IPS-20b (cell line): Measurements from ENCODE around the gene TMEM259.

Experiments
- H3K27ac ChIP-seq: one replicate; pipeline ENCODE4 v1.5.1; 2013; ENCODE audit warnings: low read length
- H3K27me3 ChIP-seq: 2 replicates; pipeline ENCODE4 v1.6.1; 2013; ENCODE audit warnings: mild to moderate bottlenecking, low read length, inconsistent platforms; ENCODE audit not compliant: insufficient read depth
- H3K36me3 ChIP-seq: 2 replicates; pipeline ENCODE4 v1.6.1; 2013; ENCODE audit warnings: low read depth, mild to moderate bottlenecking, inconsistent platforms, low read length, moderate library complexity; ENCODE audit not compliant: insufficient read depth
- H3K4me1 ChIP-seq: 2 replicates; pipeline ENCODE4 v1.6.1; 2013; ENCODE audit warnings: mild to moderate bottlenecking, control low read depth, inconsistent platforms, low read length, moderate library complexity; ENCODE audit not compliant: insufficient read depth
- H3K4me3 ChIP-seq: 2 replicates; pipeline ENCODE4 v1.5.1; 2013; ENCODE audit warnings: mild to moderate bottlenecking, low read length, inconsistent platforms
- H3K9ac ChIP-seq: 2 replicates; pipeline ENCODE4 v1.6.1; 2013; ENCODE audit warnings: low read depth, mild to moderate bottlenecking, inconsistent platforms, low read length, moderate library complexity
- H3K9me3 ChIP-seq: 2 replicates; pipeline ENCODE4 v1.6.1; 2013; ENCODE audit warnings: mild to moderate bottlenecking, low read depth, low read length, inconsistent platforms; ENCODE audit not compliant: insufficient read depth

The TMEM259 gene

GRCh38 chr19:992670-993055 is 28.3 kb downstream of the TMEM259 start:
- Histone ChIP-seq H3K27me3 (peaks cover 23% of the 10 kb centered on the region), H3K4me3 (no peak overlapping the region), H3K9me3 (no peaks in the 10 kb centered on the region), H3K36me3 (peaks cover 43% of the 10 kb centered on the region), H3K27ac (no peak overlapping the region), H3K4me1 (no peaks in the 10 kb centered on the region), H3K9ac (no peak overlapping the region)

GRCh38 chr19:991932-992669 is 28.8 kb downstream of the TMEM259 start:
- H3K27me3 ChIP-seq: peaks cover 17% of the 10 kb centered on the region
- H3K9ac ChIP-seq: no peak overlapping the region
- H3K27ac ChIP-seq: no peak overlapping the region
- H3K4me1 ChIP-seq: no peaks in the 10 kb centered on the region
- peaks cover 48% of the 10 kb centered on the region for H3K36me3 ChIP-seq
- no peak overlapping the region for H3K4me3 ChIP-seq
- no peaks in the 10 kb centered on the region for H3K9me3 ChIP-seq

- Histone ChIP-seq H3K9me3 (no peaks in the 10 kb centered on the region), H3K4me1 (no peaks in the 10 kb centered on the region), H3K27ac (no peak overlapping the region), H3K4me3 (no peak overlapping the region), H3K9ac (no peak overlapping the region), H3K36me3 (peaks cover 55% of the 10 kb centered on the region), H3K27me3 (peaks cover 10% of the 10 kb centered on the region)
Measured at GRCh38 chr19:991174-991931, 29.6 kb downstream of the TMEM259 start.

GRCh38 chr19:990746-991145 is 30.2 kb downstream of the TMEM259 start:
- Histone ChIP-seq H3K9ac (no peak overlapping the region), H3K27ac (no peak overlapping the region), H3K27me3 (peaks cover 3% of the 10 kb centered on the region; the same call in 1 of the 2 replicates), H3K4me1 (no peaks in the 10 kb centered on the region), H3K4me3 (no peak overlapping the region), H3K9me3 (no peaks in the 10 kb centered on the region), H3K36me3 (peaks cover 61% of the 10 kb centered on the region)

GRCh38 chr19:990119-990571 is 30.8 kb downstream of the TMEM259 start:
- Histone ChIP-seq H3K27ac (no peak overlapping the region), H3K4me3 (no peak overlapping the region), H3K9me3 (no peaks in the 10 kb centered on the region), H3K4me1 (no peaks in the 10 kb centered on the region), H3K27me3 (no peaks in the 10 kb centered on the region; the same call in 1 of the 2 replicates), H3K9ac (no peak overlapping the region), H3K36me3 (peaks cover 64% of the 10 kb centered on the region)

GRCh38 chr19:989381-990081 is 31.4 kb downstream of the TMEM259 start:
- peaks cover 64% of the 10 kb centered on the region for H3K36me3 ChIP-seq
- H3K27ac ChIP-seq: no peak overlapping the region

GRCh38 chr19:988510-988909 is 32.4 kb downstream of the TMEM259 start:
- Histone ChIP-seq H3K27ac (no peak overlapping the region), H3K27me3 (no peaks in the 10 kb centered on the region), H3K4me1 (no peaks in the 10 kb centered on the region), H3K36me3 (peaks cover 64% of the 10 kb centered on the region), H3K9ac (no peak overlapping the region), H3K9me3 (no peaks in the 10 kb centered on the region), H3K4me3 (no peak overlapping the region)

More at GRCh38 chr19:989381-990081, 31.4 kb downstream of the TMEM259 start:
- Histone ChIP-seq H3K4me3 (no peak overlapping the region), H3K27me3 (no peaks in the 10 kb centered on the region), H3K9ac (no peak overlapping the region), H3K4me1 (no peaks in the 10 kb centered on the region), H3K9me3 (no peaks in the 10 kb centered on the region)

GRCh38 chr19:988081-988480 is 32.8 kb downstream of the TMEM259 start:
- Histone ChIP-seq H3K9me3 (no peaks in the 10 kb centered on the region), H3K27me3 (no peaks in the 10 kb centered on the region), H3K27ac (no peak overlapping the region), H3K9ac (no peak overlapping the region), H3K36me3 (peaks cover 61% of the 10 kb centered on the region), H3K4me3 (no peak overlapping the region), H3K4me1 (no peaks in the 10 kb centered on the region)

- H3K9me3 ChIP-seq: no peaks in the 10 kb centered on the region
- H3K27me3 ChIP-seq: no peaks in the 10 kb centered on the region
- no peaks in the 10 kb centered on the region for H3K4me1 ChIP-seq
- H3K9ac ChIP-seq: no peak overlapping the region
- H3K4me3 ChIP-seq: no peak overlapping the region
- H3K36me3 ChIP-seq: peaks cover 50% of the 10 kb centered on the region
- no peak overlapping the region for H3K27ac ChIP-seq
Measured at GRCh38 chr19:986083-986482, 34.8 kb downstream of the TMEM259 start.

GRCh38 chr19:984165-984967 is 36.6 kb downstream of the TMEM259 start, which contains the start of gene WDR18:
Gene WDR18, plus strand, starts transcription at chr19:984345. Its CDS starts 9 bp downstream, at chr19:984354.
- H3K27me3 ChIP-seq: no peaks in the 10 kb centered on the region
- H3K4me1 ChIP-seq: peaks cover 6% of the 10 kb centered on the region; the same call in 1 of the 2 replicates

More at GRCh38 chr19:984165-984967, 36.6 kb downstream of the TMEM259 start, which contains the start of gene WDR18:
- Histone ChIP-seq H3K9ac (peak within 1 kb of the TSS; percentile 92), H3K36me3 (peaks cover 33% of the 10 kb centered on the region), H3K9me3 (no peaks in the 10 kb centered on the region), H3K4me3 (peak within 1 kb of the TSS; percentile 84), H3K27ac (peak within 1 kb of the TSS; percentile 91)
